Stimulated activated CD8-positive, alpha-beta memory T cell treated with anti-CD3 and anti-CD28 coated beads, Interleukin-4, amount 100 ng/mL, for 4 hours (primary cell): Measurements from ENCODE around the gene KIRREL3.

Experiments used
- DNase-seq, 2 donors: peaks; one replicate each; pipeline ENCODE4 v3.0.0-alpha.2; 2020; ENCODE audit warnings: low read depth in 2 of 2, low spot score in 1 of 2

KIRREL3 gene

DNA sequence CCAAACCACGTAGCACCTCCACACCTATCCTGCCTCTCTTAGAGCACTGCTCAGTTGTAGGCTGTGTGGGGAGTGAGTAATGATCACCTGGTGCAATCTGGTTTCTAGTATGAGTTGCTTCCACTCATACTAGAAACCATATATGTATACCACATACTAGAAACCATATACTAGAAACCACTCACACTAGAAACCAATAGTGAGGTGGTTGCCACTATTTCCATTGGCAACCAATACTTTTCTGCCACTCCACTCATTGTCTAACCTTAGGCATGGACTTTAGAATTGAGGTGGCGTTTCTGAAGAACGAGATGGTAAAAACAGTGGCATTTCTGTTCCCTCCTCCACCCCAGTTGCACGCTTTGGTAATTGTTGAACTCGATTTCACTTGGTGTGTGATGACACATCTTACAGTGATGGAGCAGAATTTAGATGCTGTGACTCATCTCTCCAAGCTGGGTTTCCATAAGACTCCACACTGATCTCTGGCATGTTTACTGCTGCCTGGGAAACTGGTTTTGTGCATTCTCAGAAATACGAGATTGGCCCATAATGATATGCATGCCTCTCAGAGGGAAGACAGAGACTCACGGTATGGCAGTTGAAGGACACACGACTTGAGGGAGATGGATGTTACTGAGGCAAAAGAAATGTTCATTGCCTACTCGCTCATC, 82.9 kb downstream of the KIRREL3 start:
- no peak for DNase-seq

DNA sequence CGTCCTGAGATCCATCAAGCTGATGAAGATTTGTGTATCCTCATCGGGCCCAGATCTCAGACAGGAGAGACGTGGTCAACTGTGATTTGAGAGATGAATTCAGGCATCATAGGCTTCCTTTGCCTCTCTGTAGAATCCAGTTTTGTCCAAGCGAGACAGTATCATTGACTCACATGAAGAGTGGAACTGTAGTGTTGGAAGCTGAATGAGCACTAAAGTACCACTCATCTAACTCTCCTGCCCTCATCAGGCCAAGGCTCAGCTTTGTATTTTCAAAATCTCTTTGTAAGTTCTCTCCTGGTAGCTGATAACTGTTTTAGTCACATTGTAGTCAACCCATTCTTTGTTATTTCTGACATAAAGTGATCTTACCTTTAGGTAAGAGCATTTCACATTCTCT, 85.1 kb downstream of the KIRREL3 start:
- DNase-seq, result no peak

DNA sequence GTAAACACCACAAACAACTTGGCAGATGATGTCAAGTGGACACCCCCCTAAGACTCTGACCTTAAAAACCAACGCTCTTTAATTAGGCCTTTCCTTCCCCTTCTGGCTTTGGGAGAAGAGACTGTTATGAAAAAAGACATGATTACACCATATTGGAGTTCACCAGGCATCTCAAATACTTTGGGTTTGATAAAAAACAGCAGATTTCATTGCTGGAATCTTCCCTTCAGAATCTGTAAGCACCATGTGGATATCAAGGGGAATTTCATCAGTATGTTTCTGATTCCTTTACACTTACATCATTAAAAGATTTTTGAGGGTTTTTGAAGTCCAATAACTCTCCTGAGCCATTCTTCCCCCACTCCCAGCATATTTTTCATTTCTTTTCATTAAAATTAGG, 85.6 kb downstream of the KIRREL3 start:
- no peak for DNase-seq

DNA sequence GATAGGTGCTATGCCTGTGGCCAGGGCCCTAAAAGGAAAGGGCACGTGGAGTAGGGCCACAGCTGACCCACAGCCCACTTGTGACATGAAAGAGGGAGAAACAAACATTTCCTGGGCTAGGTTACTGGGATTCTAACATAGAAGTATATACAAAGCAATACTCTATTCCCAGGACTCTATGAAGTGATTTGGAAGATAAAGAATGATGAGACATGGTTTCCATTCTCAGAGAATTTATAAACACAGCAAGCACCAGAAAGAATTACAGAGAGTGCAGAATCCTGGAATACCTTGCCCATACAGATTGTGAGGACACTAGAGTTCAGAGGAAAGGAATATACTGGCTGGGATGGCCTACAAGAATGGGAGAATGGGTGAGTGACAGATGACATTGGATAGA, 86.4 kb downstream of the KIRREL3 start:
- no peak for DNase-seq

DNA sequence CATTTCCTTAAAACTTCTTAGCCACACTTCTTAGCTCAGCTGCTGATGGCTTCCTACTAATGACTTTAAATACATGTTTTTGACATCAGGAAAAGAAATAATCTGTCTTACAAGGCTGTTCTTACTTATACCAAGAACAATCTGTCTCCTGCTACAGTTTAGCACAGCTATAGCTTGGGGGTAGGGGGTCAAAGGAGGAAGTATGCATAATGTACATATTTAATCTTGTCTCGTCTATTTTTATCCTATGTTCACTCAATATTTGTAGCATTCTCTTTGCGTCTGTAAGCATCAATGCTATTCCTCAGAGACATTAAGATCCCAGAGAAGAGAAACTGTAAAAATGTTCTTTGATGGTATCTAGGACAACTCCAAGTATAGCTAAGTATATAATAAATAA, 96.0 kb downstream of the KIRREL3 start:
- no peak for DNase-seq

DNA sequence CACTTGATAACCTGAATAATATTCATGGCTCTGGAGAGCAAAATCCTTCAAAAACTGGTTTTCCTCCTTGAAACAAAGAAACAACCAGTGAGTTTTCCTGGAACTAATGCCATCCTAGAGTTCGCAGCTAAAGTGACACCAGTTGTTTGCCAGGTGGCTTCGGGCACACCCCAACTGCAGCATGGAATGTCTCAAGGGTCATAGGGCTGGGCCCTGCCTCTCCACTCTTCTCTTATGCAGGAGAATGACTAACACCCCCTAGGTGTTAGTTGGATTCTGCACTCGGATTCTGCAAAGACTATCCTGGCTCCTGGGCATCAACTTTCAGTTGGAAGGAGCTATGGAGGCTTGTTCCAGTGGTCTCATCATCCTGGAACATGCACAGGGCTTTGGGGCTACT, 98.8 kb downstream of the KIRREL3 start:
- DNase-seq, result no peak

DNA sequence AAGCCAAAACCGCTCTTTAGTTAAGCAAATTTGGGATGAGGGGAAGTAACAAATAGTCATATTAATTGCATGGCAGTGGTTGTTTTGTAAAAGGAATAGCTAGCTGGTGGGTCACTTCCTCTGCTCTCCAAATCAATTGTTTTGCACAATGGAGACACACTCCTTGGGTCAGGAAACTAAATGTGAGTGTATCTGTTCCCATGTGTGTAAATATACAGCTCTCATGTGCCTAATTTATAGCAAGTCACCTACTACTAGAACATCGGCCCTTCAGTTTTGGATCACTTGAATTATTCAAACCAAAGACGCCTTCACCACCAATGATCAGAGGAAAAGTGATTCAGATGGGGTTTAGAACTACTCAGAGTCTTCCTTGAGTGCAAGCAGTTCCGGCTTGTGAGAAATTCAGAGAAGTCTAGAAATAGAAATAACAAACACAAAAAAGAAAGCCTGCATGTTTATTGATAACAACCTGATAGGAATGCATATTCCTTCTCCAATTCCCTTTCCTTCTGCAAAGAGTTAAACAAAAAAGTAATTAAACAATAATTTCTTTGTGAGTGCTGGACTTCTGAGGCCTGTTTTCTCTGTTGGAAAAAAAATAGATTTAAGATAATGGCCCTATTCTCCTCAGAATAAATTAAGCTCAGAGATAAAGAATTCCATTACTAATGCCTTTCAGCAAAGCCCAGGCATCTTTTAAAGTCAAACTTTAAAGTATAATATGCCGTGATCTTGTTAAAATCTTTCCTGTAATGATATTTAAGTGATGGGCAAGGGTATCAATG, 100.4 kb downstream of the KIRREL3 start:
- DNase-seq, result no peak

DNA sequence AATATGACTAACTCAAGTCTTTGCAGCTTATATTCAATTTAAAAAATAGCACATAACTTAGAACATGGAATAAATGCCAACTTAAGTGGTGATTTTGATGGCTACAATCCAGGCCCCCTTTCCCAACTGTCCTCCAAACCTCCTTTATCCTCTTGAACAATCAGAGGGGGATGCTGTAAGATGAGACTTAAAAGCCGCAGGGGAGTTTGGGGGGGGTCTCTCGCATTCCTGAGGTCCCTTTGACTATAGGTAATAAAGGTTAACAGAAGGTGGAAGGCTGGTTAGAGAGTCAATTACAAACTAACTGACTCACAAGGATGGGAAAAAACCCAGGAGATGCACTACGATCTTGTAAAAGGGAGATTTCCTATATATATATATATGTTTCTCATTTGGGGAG, 101.8 kb downstream of the KIRREL3 start:
- no peak for DNase-seq

DNA sequence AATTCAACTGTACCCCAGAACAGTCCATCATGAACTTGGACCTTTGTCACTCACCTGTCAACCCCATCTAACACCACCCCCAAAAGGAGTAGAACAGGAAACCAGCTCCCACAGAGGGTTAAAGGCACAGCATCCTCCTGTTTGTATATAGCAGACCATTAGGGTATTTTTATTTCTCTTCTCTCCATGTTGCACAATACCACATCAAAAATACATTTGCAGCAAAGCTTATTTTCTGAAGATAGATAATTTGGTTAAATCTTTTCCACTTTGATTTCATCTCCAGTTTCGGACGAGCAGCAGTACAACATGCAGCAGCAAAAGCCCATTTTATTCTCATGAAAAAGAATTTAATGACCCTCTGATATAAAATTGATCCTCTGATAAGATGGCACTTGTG, 103.1 kb downstream of the KIRREL3 start:
- DNase-seq, result no peak

DNA sequence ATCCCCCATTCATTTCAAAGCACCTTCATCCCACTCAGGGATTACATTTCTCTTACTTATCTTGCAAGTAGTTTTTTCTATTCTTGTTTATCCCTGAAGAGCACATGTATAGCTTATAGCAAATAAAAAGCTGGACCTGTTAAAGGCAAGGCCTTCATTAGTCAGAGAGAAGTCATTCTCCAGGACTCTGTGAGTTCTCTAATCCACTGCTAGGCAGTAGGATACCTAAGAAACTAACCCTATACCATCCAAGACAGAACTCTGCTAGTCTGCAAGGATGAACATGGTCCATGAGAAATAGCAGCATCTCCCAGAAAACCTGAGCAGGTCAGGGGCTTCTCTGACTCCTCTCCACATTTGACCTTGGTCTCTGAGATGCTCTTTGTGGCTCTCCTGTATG, 104.5 kb downstream of the KIRREL3 start:
- no peak for DNase-seq

DNA sequence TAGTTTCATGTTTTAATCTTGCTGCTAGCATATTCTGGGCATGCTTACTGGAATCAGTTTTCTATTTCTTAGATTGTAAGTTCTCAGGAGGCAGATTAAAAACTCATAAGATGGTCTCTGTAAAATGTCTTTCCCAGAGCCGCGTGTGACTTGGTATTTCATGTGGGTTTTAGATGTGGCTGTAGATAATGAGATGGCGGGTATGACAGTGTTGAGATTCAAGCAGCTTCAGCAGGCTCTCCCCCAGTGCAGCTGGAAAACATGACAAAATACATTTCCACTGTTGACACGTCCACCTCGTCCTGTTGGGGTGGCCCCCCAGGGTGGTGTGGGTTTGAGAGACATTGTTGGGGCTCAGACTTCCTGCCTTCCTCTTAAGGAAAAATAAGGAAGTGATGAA, 106.8 kb downstream of the KIRREL3 start:
- DNase-seq, result no peak

DNA sequence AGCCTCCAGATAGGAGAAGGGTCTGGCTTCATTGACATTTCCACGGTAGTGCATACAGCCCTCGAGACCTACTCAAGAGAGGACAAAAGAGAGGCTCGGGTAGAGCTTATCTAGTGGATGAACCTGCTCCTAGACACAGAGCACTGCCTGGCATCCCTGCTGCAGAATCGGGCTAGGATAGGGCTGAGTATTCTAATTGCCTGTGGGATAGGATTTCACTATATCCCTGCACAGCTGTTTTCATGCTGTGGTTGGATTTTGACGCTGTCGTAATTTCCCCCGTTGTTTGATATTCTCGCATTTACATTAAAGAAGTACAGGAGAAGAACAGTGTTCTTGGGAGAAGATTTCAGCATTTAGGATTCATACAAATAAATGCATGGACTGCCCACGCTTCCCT, 107.8 kb downstream of the KIRREL3 start:
- no peak for DNase-seq

DNA sequence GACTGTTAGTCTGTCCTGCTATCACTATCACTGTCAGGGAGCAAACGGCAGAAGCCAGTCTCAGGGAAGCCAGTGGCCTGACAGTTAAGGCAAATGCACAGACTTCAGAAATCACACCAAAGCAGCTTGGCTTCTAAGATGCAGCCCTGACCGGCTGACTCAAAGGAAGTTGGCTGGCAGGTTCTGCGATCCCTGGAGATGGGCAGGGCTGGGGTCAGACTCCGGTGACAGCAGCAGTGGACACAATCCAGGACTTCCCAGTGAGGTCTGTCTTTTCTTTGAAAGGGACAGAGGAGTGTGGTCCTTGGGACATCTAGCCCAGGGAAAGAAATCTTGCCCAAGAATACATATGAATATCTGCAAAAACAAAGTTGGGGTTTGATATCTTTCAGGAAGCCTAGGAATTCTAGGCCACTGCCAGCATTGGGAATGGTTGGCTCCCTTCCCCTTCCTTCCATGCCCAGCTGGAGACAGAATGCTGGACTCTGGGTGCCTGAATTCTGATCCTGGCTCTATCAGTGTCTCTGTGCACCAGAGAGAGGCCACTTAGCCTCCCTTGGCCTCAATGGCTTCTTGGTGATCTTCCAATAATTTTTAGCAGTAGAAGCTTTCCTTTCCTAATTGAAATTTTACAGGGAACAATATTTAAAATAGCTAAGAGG, 108.9 kb downstream of the KIRREL3 start:
- DNase-seq, result no peak

DNA sequence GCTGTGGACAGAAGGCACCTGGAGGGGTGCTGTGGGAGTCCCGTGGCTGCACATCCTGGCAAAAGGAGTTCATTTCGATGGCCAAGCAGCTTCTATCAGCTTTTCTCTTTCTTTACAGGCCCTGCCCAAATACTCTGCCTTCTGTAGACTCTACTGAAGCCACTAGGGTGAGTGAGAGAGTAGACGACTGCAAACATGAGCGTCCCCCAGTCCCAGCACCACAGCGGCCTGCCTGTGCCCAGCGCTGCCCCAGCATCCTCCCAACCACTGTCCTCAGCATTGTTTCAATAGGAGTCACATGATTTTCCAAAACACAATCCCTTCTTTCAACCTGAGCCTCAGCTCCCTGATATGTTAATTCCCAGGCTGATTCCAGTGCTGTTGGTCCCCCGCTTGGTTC, 110.0 kb downstream of the KIRREL3 start:
- DNase-seq, result no peak

DNA sequence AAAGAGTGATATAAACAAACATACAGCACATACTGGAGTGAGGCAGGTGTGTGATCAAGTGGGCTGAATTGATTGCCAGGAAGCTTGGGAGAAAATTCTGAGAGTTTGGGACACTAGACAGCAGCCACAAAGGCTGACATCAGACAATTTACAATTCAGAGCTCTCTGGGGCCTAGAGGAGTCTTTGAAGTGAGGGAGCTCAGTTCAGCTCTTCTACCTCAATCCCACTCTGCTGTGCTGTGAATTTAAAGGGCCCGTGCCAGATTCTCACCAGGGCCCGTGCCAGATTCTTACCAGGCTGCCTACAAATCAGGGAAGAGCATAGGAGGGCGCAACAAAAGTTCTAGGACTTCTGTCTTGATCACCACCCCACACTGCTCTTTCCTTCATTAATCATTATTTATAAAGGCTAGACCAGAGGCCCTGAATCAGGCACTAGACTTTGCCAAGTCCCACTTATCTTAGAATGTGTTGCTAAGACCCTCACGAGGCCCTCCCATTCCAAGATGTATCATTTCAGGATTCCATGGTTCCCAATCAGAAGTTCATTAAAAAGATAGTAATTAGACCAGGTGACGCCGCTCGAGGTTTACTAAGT, 112.4 kb downstream of the KIRREL3 start:
- DNase-seq, result no peak

DNA sequence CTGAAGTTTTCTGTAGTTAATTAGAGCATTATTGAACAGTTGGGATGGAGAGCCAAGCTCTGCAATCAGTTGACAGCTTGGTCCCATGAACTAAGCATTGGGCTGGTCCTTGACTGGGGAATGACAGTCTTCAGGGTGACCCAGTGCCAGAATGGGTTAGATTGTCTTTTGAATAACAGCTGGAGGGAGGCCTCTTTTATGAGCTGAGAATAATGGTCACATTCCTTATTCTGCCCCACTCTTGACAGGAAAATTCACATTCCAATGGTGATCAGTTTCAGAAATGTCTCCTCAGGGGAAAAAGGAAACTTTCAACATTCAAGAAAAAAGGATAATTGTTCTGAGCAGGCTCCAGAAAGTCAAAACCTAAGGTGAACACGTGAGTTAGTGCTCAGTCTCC, 113.9 kb downstream of the KIRREL3 start:
- DNase-seq, result no peak

DNA sequence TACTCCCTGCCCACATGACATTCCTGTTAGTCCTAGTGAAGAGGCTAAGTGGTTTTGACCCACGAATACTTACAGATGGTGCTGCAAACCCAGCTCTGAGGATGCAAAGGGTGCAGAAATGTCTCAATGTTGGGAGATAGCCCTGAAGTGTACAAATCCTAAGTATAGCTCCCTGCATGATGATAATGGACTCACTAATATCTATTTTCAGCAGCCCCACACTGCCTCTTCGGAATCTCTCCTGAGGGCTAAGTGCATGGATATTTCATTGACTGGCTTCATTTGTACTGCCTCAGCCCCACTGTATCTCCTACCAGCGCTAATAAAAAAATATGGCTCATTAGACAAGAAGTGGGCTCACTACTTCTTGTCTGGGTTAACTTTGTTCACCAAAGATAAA, 114.5 kb downstream of the KIRREL3 start:
- DNase-seq, result no peak

DNA sequence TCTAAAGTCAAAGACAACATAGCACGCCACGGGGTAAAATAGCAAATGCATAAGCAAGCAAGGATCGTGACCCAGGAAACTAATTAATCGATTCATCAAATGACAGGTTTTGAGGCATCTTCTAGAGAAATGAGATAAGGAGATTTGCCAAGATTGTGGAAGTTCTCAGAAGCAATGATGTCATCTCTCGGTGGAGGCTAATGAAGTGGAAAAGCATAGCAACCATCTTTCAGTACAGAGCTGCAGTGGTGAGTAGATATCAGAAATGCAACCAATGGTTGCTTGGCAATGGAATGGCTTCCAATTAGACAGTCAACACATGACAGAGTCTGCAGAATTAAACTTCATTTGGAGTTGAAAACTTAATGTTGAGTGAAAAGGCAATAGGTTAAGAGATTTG, 116.0 kb downstream of the KIRREL3 start:
- DNase-seq, result no peak

DNA sequence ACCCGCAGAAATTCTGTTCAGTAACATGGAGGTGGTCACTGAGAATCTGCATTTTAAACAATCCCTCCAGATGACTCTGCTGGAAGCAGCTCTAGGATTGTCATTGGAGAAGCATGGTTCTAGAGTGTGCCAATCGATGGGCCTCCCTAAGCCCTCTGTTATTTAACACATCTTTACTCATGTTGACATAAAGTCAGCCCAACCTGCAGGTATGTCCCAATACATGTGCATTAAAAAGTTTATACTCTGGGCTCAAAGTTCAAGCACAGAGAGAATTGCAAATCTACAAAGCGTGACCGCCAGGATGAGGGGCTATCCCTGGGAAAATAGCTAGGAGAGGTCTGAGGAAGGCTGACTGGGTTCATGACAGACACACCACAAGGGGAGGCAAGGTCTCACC, 116.4 kb downstream of the KIRREL3 start:
- no peak for DNase-seq

DNA sequence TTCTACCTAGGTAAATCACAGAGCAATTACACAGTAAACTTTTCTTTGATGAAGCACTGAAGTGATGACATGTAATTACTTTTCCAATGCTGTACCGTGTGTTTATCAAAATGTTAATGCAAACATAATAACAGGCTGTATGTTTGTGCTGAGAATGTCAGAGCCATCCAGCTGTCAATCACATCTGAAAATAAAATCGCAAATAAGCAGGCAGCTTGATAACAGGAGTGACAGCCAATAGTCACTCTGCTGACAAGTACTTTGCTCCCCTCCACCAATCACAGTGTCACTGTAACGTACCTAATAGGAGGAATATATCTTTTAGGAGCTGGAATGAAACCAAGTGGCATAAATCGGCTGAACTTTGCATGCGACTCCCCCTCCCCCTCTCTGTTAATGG, 119.7 kb downstream of the KIRREL3 start:
- DNase-seq, result no peak

DNA sequence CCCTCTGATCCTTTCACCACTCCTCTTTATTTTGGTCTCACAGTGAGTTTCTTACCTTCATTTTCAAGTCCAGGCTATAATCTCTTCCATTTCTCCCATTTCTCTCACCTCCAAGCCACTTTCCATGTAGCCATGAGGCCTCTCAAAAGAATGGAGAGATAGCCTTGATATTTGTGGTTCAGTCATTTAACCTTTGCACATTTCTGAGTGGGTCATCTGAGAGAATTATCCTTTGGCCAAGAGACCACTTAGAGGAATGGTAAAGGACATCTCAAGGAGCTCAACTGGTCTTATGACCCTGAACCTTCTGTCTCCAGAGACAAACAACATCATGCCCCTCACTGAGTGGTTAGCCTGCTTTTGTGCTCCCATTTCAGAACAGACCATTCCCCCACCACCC, 121.1 kb downstream of the KIRREL3 start:
- no peak for DNase-seq

DNA sequence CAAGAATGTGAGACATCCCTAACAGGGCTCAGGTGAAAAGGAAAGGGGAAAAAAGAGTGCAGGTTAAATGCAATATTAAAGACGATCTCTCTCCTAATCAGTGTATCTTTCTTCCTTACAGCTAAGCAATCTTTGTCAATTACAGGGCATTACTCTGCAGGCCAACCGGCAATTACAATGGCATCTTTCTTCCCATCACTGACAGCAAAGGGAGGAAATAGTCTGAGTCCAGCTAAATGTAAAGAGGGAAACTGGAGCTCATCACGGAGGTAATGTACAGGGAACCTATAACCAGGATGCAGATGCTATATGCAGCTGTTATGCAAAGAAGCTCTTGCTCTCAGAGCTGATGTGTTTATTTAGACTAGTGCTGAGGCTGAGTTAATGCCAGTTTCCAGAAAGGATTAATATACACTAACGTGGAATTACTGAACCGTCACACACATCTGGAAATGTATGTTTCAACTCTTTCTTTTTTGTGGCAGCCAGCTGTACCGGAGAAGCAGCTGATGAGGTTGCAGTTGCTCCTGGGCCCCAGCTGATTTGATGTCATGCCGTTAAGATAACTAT, 121.6 kb downstream of the KIRREL3 start:
- DNase-seq, result no peak
